HG03025 (cell line): Measurements from ENCODE around the gene TCHP.
"Not testable (repeated sequence)": the region's sequence is repeated elsewhere in the genome, so short reads cannot be mapped to it uniquely, and the experiment has no call there.

Experiments used
- ATAC-seq: cut with Tn5 transposase; IDR thresholded peaks from one replicate; pipeline ENCODE4 v1.9.1; 2021; ENCODE audit warnings: mild to moderate bottlenecking, moderate library complexity; ENCODE audit not compliant: unreplicated experiment, low FRiP score

TCHP gene

GRCh38 chr12:109902891-109903418 lies 2.9 kb downstream of the TCHP start:
- ATAC-seq: no peak

DNA sequence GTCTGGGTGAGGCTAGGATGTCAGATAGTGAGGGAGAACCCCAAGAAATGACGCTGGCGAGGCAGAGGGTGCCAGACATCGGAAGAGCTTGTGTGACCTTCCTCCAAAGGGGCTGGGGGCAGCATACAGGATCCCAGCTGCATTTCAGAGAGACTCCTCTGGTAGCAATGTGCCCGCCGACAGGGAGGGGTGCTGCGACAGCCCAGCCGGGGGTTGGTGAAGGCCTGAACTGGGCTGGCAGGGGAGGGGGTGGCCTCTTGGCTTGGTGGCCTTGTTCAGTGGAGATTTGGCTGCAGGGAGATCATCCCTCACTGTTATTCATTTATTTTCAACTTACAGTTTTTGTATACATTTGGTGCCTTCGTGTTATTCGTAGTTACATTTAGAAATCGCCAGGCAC lies 5.2 kb downstream of the TCHP start:
- ATAC-seq: no peak

GRCh38 chr12:109910254-109910968 lies 10.3 kb downstream of the TCHP start:
- ATAC-seq: no peak

DNA sequence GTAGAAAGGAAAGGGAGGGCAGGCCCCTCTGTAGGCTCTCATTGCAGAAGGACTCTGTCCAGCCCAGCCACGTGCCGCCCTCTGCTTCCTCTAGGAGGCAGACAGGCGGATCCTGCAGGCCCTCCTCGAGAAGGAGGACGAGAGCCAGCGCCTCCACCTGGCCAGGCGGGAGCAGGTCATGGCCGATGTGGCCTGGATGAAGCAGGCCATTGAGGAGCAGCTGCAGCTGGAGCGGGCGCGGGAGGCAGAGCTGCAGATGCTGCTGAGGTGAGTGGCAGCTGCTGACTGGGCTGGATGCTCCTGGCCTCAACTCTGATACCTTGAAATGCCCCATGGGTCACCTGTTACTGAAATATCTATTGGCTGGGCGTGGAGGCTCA lies 10.9 kb downstream of the TCHP start:
- ATAC-seq: no peak

- ATAC-seq: no peak
These were observed 12.8 kb downstream of the TCHP start for GRCh38 chr12:109912855-109913321.

GRCh38 chr12:109914461-109914860 lies 14.4 kb downstream of the TCHP start:
- ATAC-seq: no peak

- ATAC-seq: no peak
These were observed 15.3 kb downstream of the TCHP start for GRCh38 chr12:109915171-109916040.

GRCh38 chr12:109916045-109916444 lies 16.0 kb downstream of the TCHP start:
- ATAC-seq: no peak

- ATAC-seq: no peak
These were observed 19.4 kb downstream of the TCHP start for GRCh38 chr12:109919456-109919855.

- ATAC-seq: no peak
These were observed 20.2 kb downstream of the TCHP start for GRCh38 chr12:109920261-109920780.

DNA sequence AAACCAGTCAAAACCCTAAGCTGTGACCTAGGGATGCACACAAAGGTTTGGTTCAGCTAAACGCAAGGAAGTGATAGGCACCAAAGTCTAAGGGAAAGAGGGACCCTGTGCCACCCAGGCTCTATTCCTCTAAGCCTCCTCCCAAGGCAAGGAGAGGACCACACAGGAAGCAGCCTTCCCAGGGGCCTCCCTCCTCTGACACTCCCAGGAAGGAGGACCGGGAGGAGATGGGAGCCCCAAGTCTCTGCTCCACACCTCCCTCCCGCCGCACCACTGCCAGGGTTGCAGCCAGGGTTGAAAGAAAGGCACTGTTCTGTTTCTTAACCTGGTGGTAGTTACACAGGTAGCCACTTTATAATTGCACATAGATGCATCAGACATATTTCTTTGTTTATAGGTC lies 21.9 kb downstream of the TCHP start:
- ATAC-seq: no peak

GRCh38 chr12:109923038-109923437 lies 23.0 kb downstream of the TCHP start:
- no peak for ATAC-seq

DNA sequence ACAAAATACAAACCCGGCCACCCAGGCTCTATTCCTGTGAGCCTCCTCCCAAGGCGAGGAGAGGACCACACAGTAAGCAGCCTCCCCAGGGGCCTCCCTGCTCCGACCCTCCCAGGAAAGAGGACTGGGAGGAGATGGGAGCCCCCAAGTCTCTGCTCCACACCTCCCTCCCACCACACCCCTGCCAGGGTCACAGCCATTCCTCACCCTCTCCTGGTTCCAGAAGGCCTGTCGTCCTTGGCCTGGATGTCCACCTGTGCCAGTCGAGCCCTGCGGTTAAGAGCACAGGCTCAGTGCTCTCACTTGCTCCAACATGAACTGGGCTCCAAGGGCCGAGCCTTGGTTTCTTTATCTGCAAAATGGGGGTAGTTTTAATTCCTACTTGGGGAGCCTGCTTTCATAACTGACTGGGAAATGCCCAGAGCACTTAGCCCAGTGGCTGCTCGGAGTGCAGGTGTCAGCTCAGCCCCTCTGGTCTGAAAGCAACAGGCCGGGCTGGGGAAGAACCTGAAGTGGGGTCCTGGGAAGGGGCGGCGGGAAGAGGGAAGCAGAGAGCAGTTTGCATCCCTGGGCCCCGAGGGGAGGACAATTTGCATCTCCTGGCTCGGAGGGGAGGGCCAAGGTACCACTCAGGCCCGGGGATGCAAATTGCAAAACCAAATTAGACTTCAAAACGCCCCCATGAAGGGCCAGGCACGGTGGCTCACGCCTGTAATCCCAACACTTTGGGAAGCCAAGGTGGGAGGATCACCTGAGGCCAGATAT lies 23.6 kb downstream of the TCHP start:
- no peak for ATAC-seq

GRCh38 chr12:109925185-109925840 lies 25.2 kb downstream of the TCHP start:
- ATAC-seq: no peak

DNA sequence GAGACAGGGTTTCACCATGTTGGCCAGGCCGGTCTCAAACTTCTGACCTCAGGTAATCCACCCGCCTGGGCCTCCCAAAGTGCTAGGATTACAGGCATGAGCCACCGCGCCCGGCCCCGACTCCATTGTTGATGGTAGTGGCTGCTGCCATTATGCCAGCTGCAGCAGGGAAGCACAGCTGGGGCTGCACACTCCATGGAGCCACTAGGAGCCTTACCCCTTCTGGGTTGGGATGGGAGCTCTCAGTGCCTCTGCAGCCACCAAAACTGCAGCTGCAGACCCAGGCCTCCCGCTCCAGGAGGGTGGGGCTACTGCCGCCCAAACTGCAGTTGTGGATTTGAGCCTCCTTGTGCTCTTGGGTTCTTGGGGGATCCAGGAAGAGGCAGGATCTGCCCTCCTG lies 25.9 kb downstream of the TCHP start:
- no peak for ATAC-seq

DNA sequence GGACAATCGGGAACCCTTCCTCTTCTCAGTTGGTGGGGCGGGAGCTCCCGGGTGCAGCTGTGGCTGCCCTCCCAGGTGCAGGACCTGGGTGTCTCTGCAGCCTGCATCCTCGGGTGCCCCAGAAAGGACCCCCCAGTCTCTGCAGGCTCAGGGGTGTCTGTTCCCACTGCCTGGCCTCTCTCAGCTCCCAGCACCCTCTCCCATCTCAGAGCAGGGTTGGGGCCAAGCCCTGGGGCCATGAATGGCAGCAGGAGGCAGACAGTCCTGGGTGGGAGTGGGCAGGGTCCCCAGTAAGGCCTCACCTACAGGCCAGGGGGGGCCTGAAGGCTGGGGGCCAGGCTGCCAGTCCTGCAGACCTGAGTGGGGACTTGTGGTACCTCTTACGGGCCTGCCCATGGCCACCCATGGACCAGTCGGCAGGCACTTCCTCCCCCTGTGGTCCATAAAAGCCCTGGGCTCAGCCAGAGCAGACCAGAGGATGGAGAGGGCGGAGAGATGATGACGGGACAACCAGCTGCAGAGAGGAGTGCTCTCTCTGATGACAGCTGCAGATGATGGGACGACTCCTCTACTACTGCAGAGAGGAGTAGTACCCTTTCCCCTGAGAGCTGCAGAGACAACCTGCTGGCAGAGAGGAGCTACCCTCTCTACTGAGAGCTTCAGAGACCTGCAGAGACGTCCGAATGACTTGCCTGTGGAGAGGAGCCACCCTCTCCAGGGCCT lies 26.6 kb downstream of the TCHP start:
- ATAC-seq: no peak

DNA sequence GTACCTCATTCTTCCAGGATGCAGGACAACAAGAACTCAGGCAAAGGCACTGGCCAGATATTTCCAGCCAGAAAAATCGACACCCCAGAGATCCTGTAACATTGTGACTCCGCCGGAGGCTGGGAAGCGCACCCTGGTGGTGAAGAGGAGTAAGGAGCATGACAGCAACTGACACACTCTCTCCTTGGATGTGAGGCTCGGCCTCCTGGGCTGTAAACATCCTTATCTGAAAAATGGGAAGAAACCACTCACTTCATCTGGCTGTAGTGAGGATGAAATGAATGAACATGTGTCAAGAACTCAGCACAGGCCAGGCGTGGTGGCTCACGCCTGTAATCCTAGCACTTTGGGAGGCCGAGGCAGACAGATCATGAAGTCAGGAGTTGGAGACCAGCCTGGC lies 27.5 kb downstream of the TCHP start:
- ATAC-seq: no peak

DNA sequence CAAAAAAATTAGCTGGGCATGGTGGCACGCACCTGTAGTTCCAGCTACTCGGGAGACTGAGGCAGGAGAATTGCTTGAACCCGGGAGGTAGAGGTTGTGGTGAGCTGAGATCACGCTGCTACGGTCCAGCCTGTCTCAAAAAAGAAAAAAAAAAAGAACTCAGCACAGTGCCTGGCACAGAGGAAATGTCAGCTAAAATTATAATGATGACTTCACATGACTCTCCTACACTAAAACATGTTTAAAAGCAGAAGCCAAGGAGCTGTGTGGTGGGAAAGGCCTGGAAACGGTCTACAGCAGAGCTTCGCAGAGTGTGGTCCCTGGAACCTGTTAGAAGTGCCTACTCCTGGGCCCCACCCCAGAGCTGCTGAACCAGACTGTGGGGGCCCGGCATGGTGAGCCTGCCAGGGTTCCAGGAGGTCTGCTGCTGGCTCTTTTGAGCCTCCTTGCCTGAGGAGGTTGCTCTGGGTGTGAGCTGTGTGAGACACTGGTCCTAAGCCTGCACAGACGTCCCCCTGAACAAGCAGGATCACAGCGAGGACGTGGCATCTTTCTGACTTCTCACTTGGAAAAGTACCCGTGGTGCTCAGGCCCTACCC lies 28.1 kb downstream of the TCHP start:
- no peak for ATAC-seq

DNA sequence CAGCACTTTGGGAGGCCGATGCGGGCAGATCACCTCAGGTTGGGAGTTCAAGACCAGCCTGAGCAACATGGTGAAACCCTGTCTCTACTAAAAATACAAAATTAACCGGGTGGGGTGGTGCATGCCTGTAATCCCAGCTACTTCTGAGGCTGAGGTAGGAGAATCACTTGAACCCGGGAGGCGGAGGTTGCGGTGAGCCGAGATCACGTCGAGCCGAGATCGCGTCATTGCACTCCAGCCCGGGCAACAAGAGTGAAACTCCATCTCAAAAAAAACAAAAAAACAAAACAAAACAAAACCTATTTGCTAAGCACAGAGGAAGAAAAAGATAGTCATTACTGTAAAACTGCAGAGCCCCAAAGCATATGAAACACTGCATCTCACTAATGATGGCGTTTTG lies 29.3 kb downstream of the TCHP start:
- not testable (repeated sequence) for ATAC-seq
